Measurements from ENCODE around the gene GPX6.

Gene GPX6

DNA sequence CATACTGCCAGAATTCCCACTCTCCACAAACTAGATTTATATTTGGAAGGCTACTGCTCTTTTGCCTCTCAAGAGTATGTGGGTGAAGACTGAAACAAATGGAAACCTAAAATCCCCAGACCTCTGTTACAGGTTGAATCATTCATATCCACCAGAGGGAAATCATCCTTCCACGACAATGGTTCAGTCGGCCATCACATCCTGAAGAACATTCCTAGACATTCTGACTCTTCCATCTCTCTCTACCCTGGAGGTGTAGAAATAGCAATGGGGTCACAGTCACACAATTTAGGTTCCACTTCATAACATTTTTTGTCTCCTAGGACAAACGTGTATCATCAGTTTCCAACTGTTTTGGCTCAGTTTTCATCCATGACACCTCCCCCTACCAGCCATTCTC is 18.7 kb upstream of the GPX6 start:
- Histone ChIP-seq H3K9ac (ENCODE audit: low read length) (no peak overlapping the region), H2AFZ (ENCODE audit: low read length) (no peak overlapping the region), H4K20me1 (ENCODE audit: insufficient read depth, low read length) (no peaks in the 10 kb centered on the region), H3K79me2 (ENCODE audit: insufficient read depth, low read length) (no peaks in the 10 kb centered on the region), H3K4me3 (ENCODE audit: low read depth, low read length, poor library complexity, severe bottlenecking) (no peak overlapping the region), H3K36me3 (ENCODE audit: insufficient read depth, low read length) (no peaks in the 10 kb centered on the region), H3K4me2 (ENCODE audit: low read length) (no peak overlapping the region), H3K27ac (ENCODE audit: low read depth, low read length, poor library complexity, severe bottlenecking) (no peak overlapping the region), H3F3A (ENCODE audit: insufficient read depth, low read length) (no peaks in the 10 kb centered on the region), H3K27me3 (ENCODE audit: insufficient read depth, low read length) (no peaks in the 10 kb centered on the region), H3K4me1 (ENCODE audit: insufficient read depth, low read length, severe bottlenecking) (no peaks in the 10 kb centered on the region), H3K9me2 (ENCODE audit: low read depth, low read length) (no peaks in the 10 kb centered on the region), H3K9me3 (ENCODE audit: low read length) (no peaks in the 10 kb centered on the region)
- TF ChIP-seq EZH2 (IDR thresholded peaks at IDR 0.05; ENCODE audit: borderline replicate concordance, low read length) = no peak
- TF ChIP-seq, protein P1, sequence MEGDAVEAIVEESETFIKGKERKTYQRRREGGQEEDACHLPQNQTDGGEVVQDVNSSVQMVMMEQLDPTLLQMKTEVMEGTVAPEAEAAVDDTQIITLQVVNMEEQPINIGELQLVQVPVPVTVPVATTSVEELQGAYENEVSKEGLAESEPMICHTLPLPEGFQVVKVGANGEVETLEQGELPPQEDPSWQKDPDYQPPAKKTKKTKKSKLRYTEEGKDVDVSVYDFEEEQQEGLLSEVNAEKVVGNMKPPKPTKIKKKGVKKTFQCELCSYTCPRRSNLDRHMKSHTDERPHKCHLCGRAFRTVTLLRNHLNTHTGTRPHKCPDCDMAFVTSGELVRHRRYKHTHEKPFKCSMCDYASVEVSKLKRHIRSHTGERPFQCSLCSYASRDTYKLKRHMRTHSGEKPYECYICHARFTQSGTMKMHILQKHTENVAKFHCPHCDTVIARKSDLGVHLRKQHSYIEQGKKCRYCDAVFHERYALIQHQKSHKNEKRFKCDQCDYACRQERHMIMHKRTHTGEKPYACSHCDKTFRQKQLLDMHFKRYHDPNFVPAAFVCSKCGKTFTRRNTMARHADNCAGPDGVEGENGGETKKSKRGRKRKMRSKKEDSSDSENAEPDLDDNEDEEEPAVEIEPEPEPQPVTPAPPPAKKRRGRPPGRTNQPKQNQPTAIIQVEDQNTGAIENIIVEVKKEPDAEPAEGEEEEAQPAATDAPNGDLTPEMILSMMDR (IDR thresholded peaks at IDR 0.05; ENCODE audit: low read length) = no peak

DNA sequence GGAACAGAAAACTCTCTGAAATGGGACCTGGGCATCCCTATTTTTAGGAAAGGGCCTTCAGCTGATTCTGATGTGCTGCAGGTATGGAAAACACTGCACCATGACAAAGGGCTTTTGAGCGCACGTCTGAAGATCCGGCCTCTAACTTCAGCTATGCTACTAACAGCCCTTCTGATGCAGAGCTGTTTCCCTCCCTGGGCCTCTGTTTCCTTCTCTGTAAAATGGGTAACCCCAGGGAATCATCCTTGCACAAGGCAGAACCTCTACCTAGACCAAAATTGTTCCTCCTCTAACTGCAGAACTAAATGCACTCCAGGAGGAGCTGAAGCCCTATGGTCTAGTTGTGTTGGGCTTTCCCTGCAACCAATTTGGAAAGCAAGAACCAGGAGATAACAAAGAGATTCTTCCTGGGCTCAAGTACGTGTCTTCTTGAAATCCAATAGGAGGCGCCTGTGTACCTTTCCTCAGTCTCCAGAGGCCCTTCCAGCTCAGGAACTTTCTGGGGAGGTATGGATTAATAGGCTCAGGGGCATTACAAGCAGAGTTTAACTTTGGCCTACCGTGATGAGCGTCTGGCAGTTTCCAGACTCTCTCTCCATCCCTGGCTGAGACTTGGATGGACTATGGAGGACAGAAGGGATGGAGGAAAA is 16.0 kb upstream of the GPX6 start:
- Histone ChIP-seq H3K36me3 (ENCODE audit: insufficient read depth, low read length) (no peaks in the 10 kb centered on the region), H2AFZ (ENCODE audit: low read length) (no peak overlapping the region), H3K27me3 (ENCODE audit: insufficient read depth, low read length) (no peaks in the 10 kb centered on the region), H3K9me3 (ENCODE audit: low read length) (no peaks in the 10 kb centered on the region), H3K27ac (ENCODE audit: low read depth, low read length, poor library complexity, severe bottlenecking) (no peak overlapping the region), H3K79me2 (ENCODE audit: insufficient read depth, low read length) (no peaks in the 10 kb centered on the region), H3K9ac (ENCODE audit: low read length) (no peak overlapping the region), H3K9me2 (ENCODE audit: low read depth, low read length) (no peaks in the 10 kb centered on the region), H4K20me1 (ENCODE audit: insufficient read depth, low read length) (no peaks in the 10 kb centered on the region), H3K4me2 (ENCODE audit: low read length) (no peak overlapping the region), H3K4me3 (ENCODE audit: low read depth, low read length, poor library complexity, severe bottlenecking) (no peak overlapping the region), H3K4me1 (ENCODE audit: insufficient read depth, low read length, severe bottlenecking) (no peaks in the 10 kb centered on the region), H3F3A (ENCODE audit: insufficient read depth, low read length) (no peaks in the 10 kb centered on the region)
- TF ChIP-seq, protein P1 (IDR thresholded peaks at IDR 0.05; ENCODE audit: low read length) = no peak
- TF ChIP-seq EZH2 (IDR thresholded peaks at IDR 0.05; ENCODE audit: borderline replicate concordance, low read length) = no peak

DNA sequence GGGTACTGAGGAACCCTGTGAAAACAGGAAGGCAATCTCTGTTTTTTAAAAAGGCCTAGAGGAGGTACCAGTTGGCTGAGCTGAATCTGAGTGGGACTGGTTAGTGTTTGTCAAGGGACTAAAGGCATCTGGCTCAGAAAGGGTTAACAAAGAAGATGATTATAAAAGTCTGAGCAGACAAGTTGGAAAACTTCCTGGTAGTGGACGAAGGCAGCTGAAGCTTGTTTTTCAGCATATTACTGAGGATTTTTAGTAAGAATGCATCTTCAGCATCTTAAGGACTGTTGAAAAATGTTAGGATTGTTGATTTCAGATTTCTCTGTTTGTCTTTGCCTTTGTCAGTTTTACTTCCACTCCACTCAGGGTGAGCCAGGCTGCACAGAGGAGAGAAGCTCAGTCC is 15.2 kb upstream of the GPX6 start:
- Histone ChIP-seq H3K4me2 (ENCODE audit: low read length) (no peak overlapping the region), H2AFZ (ENCODE audit: low read length) (no peak overlapping the region), H3K27ac (ENCODE audit: low read depth, low read length, poor library complexity, severe bottlenecking) (no peak overlapping the region), H3K9ac (ENCODE audit: low read length) (no peak overlapping the region), H3K4me1 (ENCODE audit: insufficient read depth, low read length, severe bottlenecking) (no peaks in the 10 kb centered on the region), H3K9me3 (ENCODE audit: low read length) (no peaks in the 10 kb centered on the region), H3K4me3 (ENCODE audit: low read depth, low read length, poor library complexity, severe bottlenecking) (no peak overlapping the region), H3F3A (ENCODE audit: insufficient read depth, low read length) (no peaks in the 10 kb centered on the region), H3K36me3 (ENCODE audit: insufficient read depth, low read length) (no peaks in the 10 kb centered on the region), H4K20me1 (ENCODE audit: insufficient read depth, low read length) (no peaks in the 10 kb centered on the region), H3K9me2 (ENCODE audit: low read depth, low read length) (no peaks in the 10 kb centered on the region), H3K79me2 (ENCODE audit: insufficient read depth, low read length) (no peaks in the 10 kb centered on the region), H3K27me3 (ENCODE audit: insufficient read depth, low read length) (no peaks in the 10 kb centered on the region)
- TF ChIP-seq, protein P1 (IDR thresholded peaks at IDR 0.05; ENCODE audit: low read length) = no peak
- no peak for TF ChIP-seq EZH2 (IDR thresholded peaks at IDR 0.05; ENCODE audit: borderline replicate concordance, low read length)
